BE2C (cell line): Measurements from ENCODE around the gene ERGIC1.

ENCODE experiments used
- DNase-seq: peaks from one replicate; pipeline ENCODE4 v3.0.0-alpha.2; 2020
- H3K27me3 ChIP-seq: fragments of 250-450 bp; sonication (Bioruptor Pico); 2 replicates; pipeline ENCODE4 v1.5.1; 2020; ENCODE audit warnings: mild to moderate bottlenecking
- H3K36me3 ChIP-seq: fragments of 250-450 bp; sonication (Bioruptor Pico); 2 replicates; pipeline ENCODE4 v1.5.1; 2020; ENCODE audit warnings: mild to moderate bottlenecking
- H3K4me1 ChIP-seq: fragments of 250-450 bp; sonication (Bioruptor Pico); 2 replicates; pipeline ENCODE4 v1.5.1; 2020
- H3K4me3 ChIP-seq: 2 replicates; pipeline ENCODE4 v1.5.1; 2011; ENCODE audit warnings: low read depth, low read length
- H3K9me3 ChIP-seq: fragments of 250-450 bp; sonication (Bioruptor Pico); 2 replicates; pipeline ENCODE4 v1.5.1; 2020
- CTCF ChIP-seq: IDR thresholded peaks from 2 replicates; pipeline ENCODE4 v1.5.1; 2012; ENCODE audit warnings: mild to moderate bottlenecking, low read depth, low read length

The ERGIC1 gene

GRCh38 chr5:172940268-172941066 lies 106.4 kb downstream of the ERGIC1 start:
- Histone ChIP-seq H3K27me3 (no peaks in the 10 kb centered on the region), H3K4me1 (no peaks in the 10 kb centered on the region; the same call in 1 of the 2 replicates), H3K36me3 (peaks cover 8% of the 10 kb centered on the region), H3K4me3 (no peak overlapping the region), H3K9me3 (no peaks in the 10 kb centered on the region)
- DNase-seq, result no peak
- TF ChIP-seq CTCF, result no peak

GRCh38 chr5:172941067-172941516 lies 107.0 kb downstream of the ERGIC1 start:
- no peak for DNase-seq
- no peaks in the 10 kb centered on the region for H3K27me3 ChIP-seq
- no peaks in the 10 kb centered on the region for H3K9me3 ChIP-seq
- no peak for TF ChIP-seq CTCF
- H3K4me3 ChIP-seq, result no peak overlapping the region
- H3K36me3 ChIP-seq, result peaks cover 8% of the 10 kb centered on the region
- no peaks in the 10 kb centered on the region; the same call in 1 of the 2 replicates for H3K4me1 ChIP-seq

GRCh38 chr5:172942556-172942955 lies 108.5 kb downstream of the ERGIC1 start:
- Histone ChIP-seq H3K36me3 (peaks cover 4% of the 10 kb centered on the region; the same call in 1 of the 2 replicates), H3K4me3 (no peak overlapping the region), H3K9me3 (no peaks in the 10 kb centered on the region), H3K4me1 (no peaks in the 10 kb centered on the region; the same call in 1 of the 2 replicates), H3K27me3 (no peaks in the 10 kb centered on the region)
- no peak for DNase-seq
- no peak for TF ChIP-seq CTCF

- Histone ChIP-seq H3K4me1 (no peaks in the 10 kb centered on the region; the same call in 1 of the 2 replicates), H3K9me3 (no peaks in the 10 kb centered on the region), H3K4me3 (no peak overlapping the region), H3K36me3 (peaks cover 4% of the 10 kb centered on the region; the same call in 1 of the 2 replicates), H3K27me3 (no peaks in the 10 kb centered on the region)
- DNase-seq, result peak; percentile 41
- TF ChIP-seq CTCF, result no peak
Measured at GRCh38 chr5:172943283-172943841, 109.3 kb downstream of the ERGIC1 start.

GRCh38 chr5:172943906-172944305 lies 109.9 kb downstream of the ERGIC1 start:
- TF ChIP-seq CTCF, result no peak
- no peak for DNase-seq
- H3K4me1 ChIP-seq, result no peaks in the 10 kb centered on the region; the same call in 1 of the 2 replicates
- H3K27me3 ChIP-seq, result no peaks in the 10 kb centered on the region
- H3K36me3 ChIP-seq, result peaks cover 4% of the 10 kb centered on the region; the same call in 1 of the 2 replicates
- H3K4me3 ChIP-seq, result no peak overlapping the region
- no peaks in the 10 kb centered on the region for H3K9me3 ChIP-seq

GRCh38 chr5:172944741-172945140 lies 110.7 kb downstream of the ERGIC1 start:
- DNase-seq, result no peak
- no peak for TF ChIP-seq CTCF
- peaks cover 4% of the 10 kb centered on the region; the same call in 1 of the 2 replicates for H3K36me3 ChIP-seq
- H3K4me1 ChIP-seq, result no peaks in the 10 kb centered on the region; the same call in 1 of the 2 replicates
- H3K27me3 ChIP-seq, result no peaks in the 10 kb centered on the region
- H3K4me3 ChIP-seq, result no peak overlapping the region
- H3K9me3 ChIP-seq, result no peaks in the 10 kb centered on the region
